Mesenchymal stem cell (in vitro differentiated cells and primary cell): Measurements from ENCODE around the gene HES4.
A peak's percentile ranks its signal among the peaks of the same experiment; 100 is the strongest.

Experiments
- DNase-seq: peaks from one replicate; pipeline ENCODE4 v3.0.0-alpha.2; 2013
- H2AFZ ChIP-seq: one replicate; pipeline ENCODE4 v1.6.1; 2013; ENCODE audit warnings: low read depth, mild to moderate bottlenecking, control low read depth, inconsistent platforms, low read length, moderate library complexity
- H2AK5ac ChIP-seq: 2 replicates; pipeline ENCODE4 v1.6.1; 2013; ENCODE audit warnings: low read length, moderate library complexity, mild to moderate bottlenecking, inconsistent platforms; ENCODE audit not compliant: severe bottlenecking
- H2BK120ac ChIP-seq: one replicate; pipeline ENCODE4 v1.6.1; 2013; ENCODE audit warnings: low read depth, mild to moderate bottlenecking, inconsistent platforms, low read length, moderate library complexity
- H2BK12ac ChIP-seq, 2 experiments: one replicate each; pipeline ENCODE4 v1.6.1; 2013; ENCODE audit warnings: inconsistent platforms in 2 of 2, low read length in 2 of 2, mild to moderate bottlenecking in 2 of 2, moderate library complexity in 2 of 2, control low read depth in 1 of 2
- H2BK15ac ChIP-seq: one replicate; pipeline ENCODE4 v1.6.1; 2013; ENCODE audit warnings: mild to moderate bottlenecking, low read depth, inconsistent platforms; ENCODE audit not compliant: poor library complexity, severe bottlenecking
- H2BK5ac ChIP-seq: 2 replicates; pipeline ENCODE4 v1.6.1; 2013; ENCODE audit warnings: low read depth, mild to moderate bottlenecking, low read length, control low read depth, inconsistent platforms; ENCODE audit not compliant: poor library complexity, severe bottlenecking
- H3K14ac ChIP-seq, 2 experiments: one replicate each; pipeline ENCODE4 v1.6.1; 2013; ENCODE audit warnings: inconsistent platforms in 2 of 2, low read length in 2 of 2, control low read depth in 1 of 2, mild to moderate bottlenecking in 1 of 2, moderate library complexity in 1 of 2
- H3K18ac ChIP-seq, 2 experiments: one replicate each; pipeline ENCODE4 v1.6.1; 2013; ENCODE audit warnings: inconsistent platforms in 2 of 2, low read length in 2 of 2, control low read depth in 1 of 2, low read depth in 1 of 2, mild to moderate bottlenecking in 1 of 2
- H3K23ac ChIP-seq, 2 experiments: one replicate each; pipeline ENCODE4 v1.6.1; 2013; ENCODE audit warnings: inconsistent platforms in 2 of 2, low read length in 2 of 2, mild to moderate bottlenecking in 2 of 2, moderate library complexity in 2 of 2, control low read depth in 1 of 2
- H3K27ac ChIP-seq: 2 replicates; pipeline ENCODE4 v1.5.1; 2013; ENCODE audit warnings: mild to moderate bottlenecking, moderate library complexity, low read length, control low read depth, inconsistent platforms; ENCODE audit not compliant: poor library complexity, severe bottlenecking
- H3K27me3 ChIP-seq, 2 experiments: 2 replicates each; pipeline versions ENCODE4 v1.6.1 to v1.7.0; 2013; ENCODE audit warnings: low read length in 2 of 2, mild to moderate bottlenecking in 2 of 2, moderate library complexity in 2 of 2, control low read depth in 1 of 2, inconsistent platforms in 1 of 2; ENCODE audit not compliant: control insufficient read depth in 1 of 2, insufficient read depth in 1 of 2
- H3K36me3 ChIP-seq, 2 experiments: 2 replicates each; pipeline versions ENCODE4 v1.6.1 to v1.7.0; 2013; ENCODE audit warnings: low read length in 2 of 2, control low read depth in 1 of 2, inconsistent platforms in 1 of 2, low read depth in 1 of 2, mild to moderate bottlenecking in 1 of 2; ENCODE audit not compliant: insufficient read depth in 2 of 2, control insufficient read depth in 1 of 2
- H3K4ac ChIP-seq, 2 experiments: one replicate each; pipeline ENCODE4 v1.6.1; 2013; ENCODE audit warnings: inconsistent platforms in 2 of 2, low read length in 2 of 2, mild to moderate bottlenecking in 2 of 2, moderate library complexity in 2 of 2, control low read depth in 1 of 2, low read depth in 1 of 2
- H3K4me1 ChIP-seq: 2 replicates; pipeline ENCODE4 v1.6.1; 2013; ENCODE audit warnings: low read depth, low read length, control low read depth; ENCODE audit not compliant: control insufficient read depth, insufficient read depth
- H3K4me2 ChIP-seq: 2 replicates; pipeline ENCODE4 v1.6.1; 2013; ENCODE audit warnings: low read length, mild to moderate bottlenecking, inconsistent platforms; ENCODE audit not compliant: poor library complexity, severe bottlenecking
- H3K4me3 ChIP-seq, 2 experiments: 2 replicates each; pipeline versions ENCODE4 v1.5.1 to v1.7.0; 2013; ENCODE audit warnings: low read length in 2 of 2, mild to moderate bottlenecking in 2 of 2, control low read depth in 1 of 2, low read depth in 1 of 2; ENCODE audit not compliant: insufficient read depth in 1 of 2
- H3K79me1 ChIP-seq: replicated peaks from 2 replicates; pipeline ENCODE4 v1.6.1; 2013; ENCODE audit warnings: mild to moderate bottlenecking, control low read depth, low read length, inconsistent platforms; ENCODE audit not compliant: poor library complexity, severe bottlenecking
- H3K9ac ChIP-seq: 2 replicates; pipeline ENCODE4 v1.7.0; 2013; ENCODE audit warnings: mild to moderate bottlenecking, low read length, moderate library complexity
- H3K9me3 ChIP-seq: 2 replicates; pipeline ENCODE4 v1.7.0; 2013; ENCODE audit warnings: mild to moderate bottlenecking, low read length; ENCODE audit not compliant: control insufficient read depth
- H4K8ac ChIP-seq: one replicate; pipeline ENCODE4 v1.6.1; 2013; ENCODE audit warnings: inconsistent platforms, mild to moderate bottlenecking, low read length, moderate library complexity
- H4K91ac ChIP-seq: one replicate; pipeline ENCODE4 v1.6.1; 2013; ENCODE audit warnings: mild to moderate bottlenecking, low read length, inconsistent platforms
- WGBS: methylation state at CpG from one replicate; pipeline ENCODE4 v1.1.7; 2013; ENCODE audit warnings: mixed read lengths; 5-methylcytosine and 5-hydroxymethylcytosine counted together

Gene HES4

GRCh38 chr1:959731-960362 lies 40.0 kb downstream of the HES4 start:
- Histone ChIP-seq H3K4me1 (peaks cover 21% of the 10 kb centered on the region), H3K27me3 (no peaks in the 10 kb centered on the region), H3K14ac (no peak overlapping the region), H4K91ac (peak overlapping the region; percentile 79), H3K23ac (no peak overlapping the region), H3K36me3 (peaks cover 34 to 60% of the 10 kb centered on the region in 2 experiments), H3K4ac (no peak overlapping the region), H2BK15ac (peak overlapping the region; percentile 95), H3K18ac (peak overlapping the region; percentile 42 to 66), H3K4me2 (peak overlapping the region; percentile 65), H2AFZ (no peak overlapping the region), H3K9me3 (no peaks in the 10 kb centered on the region), H3K9ac (peak overlapping the region; percentile 26), H3K27ac (no peak overlapping the region), H3K79me1 (peaks cover 45% of the 10 kb centered on the region), H2AK5ac (no peak overlapping the region), H3K4me3 (peak overlapping the region; percentile 91 to 93), H4K8ac (peak overlapping the region; percentile 84), H2BK12ac (peak overlapping the region in 1 of 2 experiments; percentile 64), H2BK120ac (peak overlapping the region; percentile 80), H2BK5ac (no peak overlapping the region)
- DNase-seq: no peak
- WGBS: 59% methylated on average over 55 of the region's 57 CpGs

- no peak within 1 kb of the TSS for H3K27ac ChIP-seq
- H4K8ac ChIP-seq: peak within 1 kb of the TSS; percentile 92
- peak within 1 kb of the TSS; percentile 93 for H3K9ac ChIP-seq
- peak within 1 kb of the TSS; percentile 66 to 89 for H3K18ac ChIP-seq
- H2BK12ac ChIP-seq: peak within 1 kb of the TSS in 1 of 2 experiments; percentile 64
- DNase-seq: peak; percentile 86
- peak within 1 kb of the TSS; percentile 80 for H2BK120ac ChIP-seq
- peaks cover 21% of the 10 kb centered on the region for H3K4me1 ChIP-seq
- peak within 1 kb of the TSS; percentile 4 for H2AK5ac ChIP-seq
- H3K23ac ChIP-seq: peak within 1 kb of the TSS; percentile 21 to 97
- peak within 1 kb of the TSS; percentile 91 to 94 for H3K4me3 ChIP-seq
- H2BK15ac ChIP-seq: peak within 1 kb of the TSS; percentile 76
- H2AFZ ChIP-seq: peak within 1 kb of the TSS; percentile 42
- H3K4me2 ChIP-seq: peak within 1 kb of the TSS; percentile 74
- no peaks in the 10 kb centered on the region for H3K27me3 ChIP-seq
- WGBS: 5% methylated on average over 64 of the region's 101 CpGs
- no peak within 1 kb of the TSS for H2BK5ac ChIP-seq
- no peak within 1 kb of the TSS for H3K14ac ChIP-seq
- peak within 1 kb of the TSS; percentile 52 to 88 for H3K4ac ChIP-seq
- H3K36me3 ChIP-seq: peaks cover 41 to 63% of the 10 kb centered on the region in 2 experiments
- H3K79me1 ChIP-seq: peaks cover 47% of the 10 kb centered on the region
- H3K9me3 ChIP-seq: no peaks in the 10 kb centered on the region
- H4K91ac ChIP-seq: peak within 1 kb of the TSS; percentile 79
Observed at GRCh38 chr1:958823-959730, 40.8 kb downstream of the HES4 start, which contains the start of gene NOC2L. Gene NOC2L (minus strand): TSS chr1:959256. CDS start chr1:959240, 16 bp downstream.

GRCh38 chr1:956636-957035 lies 43.3 kb downstream of the HES4 start:
- H3K4me1 ChIP-seq: peaks cover 16% of the 10 kb centered on the region
- H3K23ac ChIP-seq: no peak overlapping the region
- H3K4me3 ChIP-seq: no peak overlapping the region
- no peaks in the 10 kb centered on the region for H3K27me3 ChIP-seq
- DNase-seq: no peak
- no peak overlapping the region for H2BK5ac ChIP-seq
- H2BK120ac ChIP-seq: no peak overlapping the region
- H2AK5ac ChIP-seq: no peak overlapping the region
- H4K8ac ChIP-seq: no peak overlapping the region
- no peak overlapping the region for H3K4ac ChIP-seq
- no peak overlapping the region for H3K27ac ChIP-seq
- WGBS: 98% methylated on average over 11 of the region's 11 CpGs
- H2BK15ac ChIP-seq: no peak overlapping the region
- no peak overlapping the region for H3K4me2 ChIP-seq
- H3K14ac ChIP-seq: no peak overlapping the region
- peaks cover 49 to 63% of the 10 kb centered on the region in 2 experiments for H3K36me3 ChIP-seq
- H2AFZ ChIP-seq: no peak overlapping the region
- H4K91ac ChIP-seq: no peak overlapping the region
- no peak overlapping the region for H3K18ac ChIP-seq
- no peak overlapping the region for H2BK12ac ChIP-seq
- peaks cover 50% of the 10 kb centered on the region for H3K79me1 ChIP-seq
- H3K9ac ChIP-seq: no peak overlapping the region
- H3K9me3 ChIP-seq: no peaks in the 10 kb centered on the region

- Histone ChIP-seq H4K91ac (no peak overlapping the region), H3K4ac (no peak overlapping the region), H2BK5ac (no peak overlapping the region), H3K14ac (no peak overlapping the region), H3K79me1 (peaks cover 48% of the 10 kb centered on the region), H2AK5ac (no peak overlapping the region), H2AFZ (no peak overlapping the region), H3K27me3 (no peaks in the 10 kb centered on the region), H2BK120ac (no peak overlapping the region), H3K18ac (no peak overlapping the region), H3K27ac (no peak overlapping the region), H3K9ac (no peak overlapping the region), H3K4me2 (no peak overlapping the region), H3K23ac (no peak overlapping the region), H3K4me3 (no peak overlapping the region), H2BK15ac (no peak overlapping the region), H4K8ac (no peak overlapping the region), H3K36me3 (peaks cover 60 to 69% of the 10 kb centered on the region in 2 experiments), H3K9me3 (no peaks in the 10 kb centered on the region), H3K4me1 (peaks cover 11% of the 10 kb centered on the region), H2BK12ac (no peak overlapping the region)
- DNase-seq: no peak
- 99% methylated on average over 6 of the region's 6 CpGs for WGBS
Observed at GRCh38 chr1:955474-955873, 44.4 kb downstream of the HES4 start.
